HepG2 (cell line): Measurements from ENCODE around the gene TASOR2. TPM values are rescaled to one million over a fixed set of nuclear protein-coding genes. Genes with fewer than 3 reads are reported as not detected.

Source experiments
- AKAP8 ChIP-seq: sonication (generic); formaldehyde crosslinking; IDR thresholded peaks from 2 replicates; pipeline ENCODE4 v1.5.1; 2020; ENCODE audit warnings: mild to moderate bottlenecking, missing genetic modification reagents
- ARNT2 ChIP-seq: sonication (generic); formaldehyde crosslinking; IDR thresholded peaks from 2 replicates; pipeline ENCODE4 v1.8.0; 2022; ENCODE audit warnings: mild to moderate bottlenecking, low read depth, missing genetic modification reagents, moderate library complexity
- ASH2L ChIP-seq: fragments of 300-600, 200-600 bp; sonication (generic); IDR thresholded peaks from 2 replicates; pipeline ENCODE4 v1.7.0; 2017; ENCODE audit warnings: low read depth, mild to moderate bottlenecking, moderate library complexity, mixed read lengths, low read length; ENCODE audit not compliant: insufficient read length
- ATF3 ChIP-seq: sonication (generic); formaldehyde crosslinking; IDR thresholded peaks from 2 replicates; pipeline ENCODE4 v1.4.0; 2020; ENCODE audit warnings: missing genetic modification reagents
- CEBPG ChIP-seq: IDR thresholded peaks from 2 replicates; pipeline ENCODE4 v1.6.1; 2016
- EP300 ChIP-seq, 3 experiments: sonication (generic) in 1 of 3; formaldehyde crosslinking in 1 of 3; IDR thresholded peaks; 2 replicates each; pipeline versions ENCODE4 v1.5.1 to v1.6.1; 2011 to 2020; ENCODE audit warnings: low read depth in 2 of 3, low read length in 2 of 3, borderline replicate concordance in 1 of 3, improper control_type of control experiment in 1 of 3, mild to moderate bottlenecking in 1 of 3, missing genetic modification reagents in 1 of 3, moderate library complexity in 1 of 3
- HCFC1 ChIP-seq: fragments of 150-350 bp; IDR thresholded peaks from 2 replicates; pipeline ENCODE4 v1.6.1; 2014; ENCODE audit warnings: low read depth, low read length
- KDM2A ChIP-seq: sonication (generic); formaldehyde crosslinking; IDR thresholded peaks from 2 replicates; pipeline ENCODE4 v1.4.0; 2020; ENCODE audit warnings: low read depth, missing genetic modification reagents, borderline replicate concordance
- MED1 ChIP-seq: sonication (generic); formaldehyde crosslinking; IDR thresholded peaks from 2 replicates; pipeline ENCODE4 v1.4.0; 2020; ENCODE audit warnings: missing genetic modification reagents
- MEIS1 ChIP-seq: sonication (generic); formaldehyde crosslinking; IDR thresholded peaks from 2 replicates; pipeline ENCODE4 v1.9.0; 2021; ENCODE audit warnings: mild to moderate bottlenecking, missing genetic modification reagents, moderate library complexity, borderline replicate concordance
- NFATC3 ChIP-seq: sonication (generic); formaldehyde crosslinking; IDR thresholded peaks from 2 replicates; pipeline ENCODE4 v1.5.1; 2020; ENCODE audit warnings: mild to moderate bottlenecking, missing genetic modification reagents
- RXRA ChIP-seq: sonication (generic); formaldehyde crosslinking; IDR thresholded peaks from 2 replicates; pipeline ENCODE4 v1.5.1; 2020; ENCODE audit warnings: missing genetic modification reagents
- SMARCC2 ChIP-seq: fragments of 450-650 bp; IDR thresholded peaks from 2 replicates; pipeline ENCODE4 v1.6.1; 2017; ENCODE audit warnings: antibody characterized with exemption, mild to moderate bottlenecking
- TEAD3 ChIP-seq: optimal IDR thresholded peaks from 2 replicates; pipeline ENCODE3; 2016; ENCODE audit warnings: borderline replicate concordance
- THAP9 ChIP-seq: sonication (generic); formaldehyde crosslinking; IDR thresholded peaks from 2 replicates; pipeline ENCODE4; 2020; ENCODE audit warnings: missing genetic modification reagents, mild to moderate bottlenecking, borderline replicate concordance
- ZBTB7B ChIP-seq: sonication (generic); formaldehyde crosslinking; IDR thresholded peaks from 2 replicates; pipeline ENCODE4 v1.4.0; 2020; ENCODE audit warnings: missing genetic modification reagents
- ZFX ChIP-seq: sonication (generic); formaldehyde crosslinking; IDR thresholded peaks from 2 replicates; pipeline ENCODE4 v1.4.0; 2020; ENCODE audit warnings: mild to moderate bottlenecking, low read depth, missing genetic modification reagents, moderate library complexity
- ZNF260 ChIP-seq: sonication (generic); formaldehyde crosslinking; IDR thresholded peaks from 2 replicates; pipeline ENCODE4 v1.4.0; 2020; ENCODE audit warnings: missing genetic modification reagents, low read depth, mild to moderate bottlenecking, borderline replicate concordance
- ZNF30 ChIP-seq: sonication (generic); formaldehyde crosslinking; IDR thresholded peaks from 2 replicates; pipeline ENCODE4 v1.5.0; 2020; ENCODE audit warnings: mild to moderate bottlenecking, missing genetic modification reagents
- ZNF350 ChIP-seq: sonication (generic); formaldehyde crosslinking; IDR thresholded peaks from 2 replicates; pipeline ENCODE4 v1.4.0; 2020; ENCODE audit warnings: mild to moderate bottlenecking, low read depth, missing genetic modification reagents, borderline replicate concordance
- ZNF710 ChIP-seq: sonication (generic); formaldehyde crosslinking; IDR thresholded peaks from 2 replicates; pipeline ENCODE4 v1.5.0; 2020; ENCODE audit warnings: mild to moderate bottlenecking, missing genetic modification reagents, borderline replicate concordance
- ZNF879 ChIP-seq: sonication (generic); formaldehyde crosslinking; IDR thresholded peaks from 2 replicates; pipeline ENCODE4 v1.8.1; 2023; ENCODE audit warnings: missing genetic modification reagents
- polyA plus RNA-seq, 8 experiments: library from polyadenylated mRNA; depleted of rRNA in 3 of 8; stranded (reverse) in 7 of 8; unstranded in 1 of 8; fragments of >200 nt; fragmentation: Illumina TruSeq in 4 of 8; extraction: Trizol in 4 of 8; gene quantifications; 2 replicates each; pipeline versions ENCODE4 v1.2.1 to v1.2.3, GENCODE V29; 2011 to 2016; ENCODE audit warnings: low read depth in 4 of 8, missing spikeins in 1 of 8, mixed read lengths in 1 of 8; ENCODE audit not compliant: insufficient read depth in 1 of 8
- total RNA-seq, 5 experiments: library from RNA; depleted of rRNA; stranded (reverse); fragments of >200 nt; fragmentation: Illumina TruSeq; extraction: Trizol; gene quantifications; 2 replicates each; pipeline ENCODE4 v1.2.3, GENCODE V29; 2016; ENCODE audit warnings: low read depth in 1 of 5

Gene TASOR2
- total and polyA plus RNA-seq, 2 of the 13 experiments (the other 11 are each of a cell fraction or from before 2014, with no cell fraction given): 24.2 to 55.3 TPM

GRCh38 chr10:5659702-5660528 lies 24.7 kb upstream of the TASOR2 start (continued):
- TF ChIP-seq ZNF710 (CRISPR knock-in tag) (peak; percentile 91; the same call in 1 of the 2 replicates), AKAP8 (CRISPR knock-in tag) (no peak), MEIS1 (CRISPR knock-in tag) (no peak; the same call in 1 of the 2 replicates), ASH2L (peak; percentile 25), TEAD3 (CRISPR knock-in tag) (peak; percentile 42), NFATC3 (CRISPR knock-in tag) (0 out of 2 replicates have a peak, but pooled peaks have one; percentile 18), ZNF879 (no peak), ATF3 (CRISPR knock-in tag) (peak; percentile 94), SMARCC2 (no peak), ZBTB7B (peak; percentile 71; the same call in 1 of the 2 replicates), ZNF350 (peak; percentile 67; the same call in 1 of the 2 replicates), ARNT2 (CRISPR knock-in tag) (no peak), ZNF30 (0 out of 2 replicates have a peak, but pooled peaks have one; percentile 60), RXRA (peak; percentile 96), KDM2A (CRISPR knock-in tag) (peak; percentile 48; the same call in 1 of the 2 replicates), ZFX (CRISPR knock-in tag) (peak; percentile 58; the same call in 1 of the 2 replicates), MED1 (peak; percentile 91), CEBPG (CRISPR knock-in tag) (peak; percentile 93), ZNF260 (CRISPR knock-in tag) (no peak), HCFC1 (peak; percentile 13; the same call in 1 of the 2 replicates), THAP9 (CRISPR knock-in tag) (peak; percentile 79), EP300 (IDR thresholded peaks at IDR 0.05; ENCODE audit: low read depth in 2 of 2, low read length in 2 of 2) (peak in 1 of 2 experiments; percentile 73; a peak in 2 of 4 replicates), EP300 (CRISPR knock-in tag; IDR thresholded peaks at IDR 0.05; ENCODE audit: borderline replicate concordance) (peak; percentile 35; the same call in 1 of the 2 replicates)
